ENCODE measurements around the gene ZNF101.
"Not testable (repeated sequence)": the region's sequence is repeated elsewhere in the genome, so short reads cannot be mapped to it uniquely, and the experiment has no call there.

The ZNF101 gene

GRCh38 chr19:19662344-19662743, 6.3 kb upstream of the ZNF101 start:
- no peak for DNase-seq

- DNase-seq: no peak
Measured at GRCh38 chr19:19662871-19663255, 5.8 kb upstream of the ZNF101 start.

- peak; percentile 92 for DNase-seq
Measured at GRCh38 chr19:19663256-19664120, 5.2 kb upstream of the ZNF101 start, which contains the start of gene ATP13A1. TSS of gene ATP13A1 (minus strand) at chr19:19663676. CDS start at chr19:19663666, 10 bp downstream.

- not testable (repeated sequence) for DNase-seq
Measured at GRCh38 chr19:19665420-19665948, 3.2 kb upstream of the ZNF101 start.

GRCh38 chr19:19670070-19670551, 1.5 kb downstream of the ZNF101 start:
- DNase-seq: no peak

GRCh38 chr19:19672816-19673215, 4.2 kb downstream of the ZNF101 start:
- no peak for DNase-seq

GRCh38 chr19:19674315-19674714, 5.7 kb downstream of the ZNF101 start:
- DNase-seq: no peak

- no peak for DNase-seq
Measured at GRCh38 chr19:19677579-19677978, 8.9 kb downstream of the ZNF101 start.

GRCh38 chr19:19679176-19680073, 10.8 kb downstream of the ZNF101 start:
- no peak for DNase-seq

- not testable (repeated sequence) for DNase-seq
Measured at GRCh38 chr19:19686119-19686518, 17.5 kb downstream of the ZNF101 start.

- DNase-seq: no peak
Measured at GRCh38 chr19:19686580-19686979, 17.9 kb downstream of the ZNF101 start.

- no peak for DNase-seq
Measured at GRCh38 chr19:19687090-19687489, 18.5 kb downstream of the ZNF101 start.

GRCh38 chr19:19689023-19689422, 20.4 kb downstream of the ZNF101 start:
- not testable (repeated sequence) for DNase-seq

GRCh38 chr19:19691683-19692082, 23.0 kb downstream of the ZNF101 start:
- no peak for DNase-seq

- no peak for DNase-seq
Measured at GRCh38 chr19:19696386-19696785, 27.7 kb downstream of the ZNF101 start.

- no peak for DNase-seq
Measured at GRCh38 chr19:19697589-19697988, 28.9 kb downstream of the ZNF101 start.

- DNase-seq: not testable (repeated sequence)
Measured at GRCh38 chr19:19700493-19700892, 31.9 kb downstream of the ZNF101 start.

GRCh38 chr19:19704836-19705235, 36.2 kb downstream of the ZNF101 start:
- no peak for DNase-seq

GRCh38 chr19:19710506-19710905, 41.9 kb downstream of the ZNF101 start:
- no peak for DNase-seq

- no peak for DNase-seq
Measured at GRCh38 chr19:19711306-19711933, 42.8 kb downstream of the ZNF101 start.

GRCh38 chr19:19711934-19712828, 43.5 kb downstream of the ZNF101 start:
- no peak for DNase-seq

GRCh38 chr19:19719798-19720197, 51.2 kb downstream of the ZNF101 start:
- no peak for DNase-seq

Data from NCI-H748 treated with DMSO at 0.1 percent for 48 hours (cell line).